Uterus (tissue), 4 donors: ENCODE results near the gene CACNB3. TPM values are rescaled to one million over a fixed set of nuclear protein-coding genes. Genes with fewer than 3 reads are reported as not detected.
A peak's percentile ranks its signal among the peaks of the same experiment; 100 is the strongest.

Experiments
- DNase-seq, 2 donors: peaks; one replicate each; pipeline ENCODE4 v3.0.0-alpha.2; 2019 to 2020
- H3K27ac ChIP-seq, 2 donors: fragments of 200-600 bp; sonication (generic); 1 replicate in 1 of 2; 2 replicates in 1 of 2; pipeline ENCODE4 v1.5.1; 2016 to 2018
- H3K27me3 ChIP-seq, 2 donors: fragments of 200-600 bp; sonication (generic); one replicate each; pipeline ENCODE4 v1.5.1; 2018 to 2019; ENCODE audit warnings: control low read depth in 1 of 2
- H3K36me3 ChIP-seq, 2 donors: fragments of 200-600 bp; sonication (generic); one replicate each; pipeline ENCODE4 v1.5.1; 2019; ENCODE audit warnings: control low read depth in 1 of 2
- H3K4me1 ChIP-seq, 2 donors: fragments of 200-600 bp; sonication (generic); one replicate each; pipeline ENCODE4 v1.5.1; 2018 to 2019; ENCODE audit warnings: control low read depth in 1 of 2
- H3K4me3 ChIP-seq, 2 donors: fragments of 200-600 bp; sonication (generic); 1 replicate in 1 of 2; 2 replicates in 1 of 2; pipeline ENCODE4 v1.5.1; 2018 to 2019; ENCODE audit warnings: mild to moderate bottlenecking in 1 of 2
- H3K9me3 ChIP-seq, 2 donors: fragments of 200-600 bp; sonication (generic); one replicate each; pipeline ENCODE4 v1.5.1; 2019; ENCODE audit warnings: control low read depth in 1 of 2
- POLR2A ChIP-seq, 2 donors: fragments of 450-650 bp; IDR thresholded peaks; one replicate each; pipeline ENCODE4 v1.6.1; 2016; ENCODE audit warnings: antibody characterized with exemption in 2 of 2, mild to moderate bottlenecking in 1 of 2, moderate library complexity in 1 of 2
- intact Hi-C: fragments of 100-400 bp; cut with DNase I; formaldehyde crosslinking; loops from one replicate; pipeline ENCODE4 v1.15.1; 2023; ENCODE audit warnings: low total_unique reads
- total RNA-seq, 4 donors: library from RNA; depleted of rRNA in 3 of 4; stranded (reverse); fragments of >200 nt in 3 of 4; gene quantifications; one replicate each; pipeline versions ENCODE4 v1.1.0 to v1.2.4, GENCODE V29; 2014 to 2023
- TF ChIP-seq, protein P1 (sequence below), 4 experiments: fragments of 200-600 bp in 2 of 4; fragments of 450-650 bp in 2 of 4; sonication (generic) in 2 of 4; IDR thresholded peaks; one replicate each; pipeline ENCODE4 v1.5.1; 2016 to 2019; ENCODE audit warnings: antibody characterized with exemption in 4 of 4, mild to moderate bottlenecking in 2 of 4, moderate library complexity in 1 of 4
- donor health status: DM: yes; HTN: yes; CAD: no.

The CACNB3 gene
- 10 to 100 TPM in 2 of 4 donors, 1 to 10 TPM in 2; 5.9 to 62.2 (median 22.7) TPM for total RNA-seq

DNA sequence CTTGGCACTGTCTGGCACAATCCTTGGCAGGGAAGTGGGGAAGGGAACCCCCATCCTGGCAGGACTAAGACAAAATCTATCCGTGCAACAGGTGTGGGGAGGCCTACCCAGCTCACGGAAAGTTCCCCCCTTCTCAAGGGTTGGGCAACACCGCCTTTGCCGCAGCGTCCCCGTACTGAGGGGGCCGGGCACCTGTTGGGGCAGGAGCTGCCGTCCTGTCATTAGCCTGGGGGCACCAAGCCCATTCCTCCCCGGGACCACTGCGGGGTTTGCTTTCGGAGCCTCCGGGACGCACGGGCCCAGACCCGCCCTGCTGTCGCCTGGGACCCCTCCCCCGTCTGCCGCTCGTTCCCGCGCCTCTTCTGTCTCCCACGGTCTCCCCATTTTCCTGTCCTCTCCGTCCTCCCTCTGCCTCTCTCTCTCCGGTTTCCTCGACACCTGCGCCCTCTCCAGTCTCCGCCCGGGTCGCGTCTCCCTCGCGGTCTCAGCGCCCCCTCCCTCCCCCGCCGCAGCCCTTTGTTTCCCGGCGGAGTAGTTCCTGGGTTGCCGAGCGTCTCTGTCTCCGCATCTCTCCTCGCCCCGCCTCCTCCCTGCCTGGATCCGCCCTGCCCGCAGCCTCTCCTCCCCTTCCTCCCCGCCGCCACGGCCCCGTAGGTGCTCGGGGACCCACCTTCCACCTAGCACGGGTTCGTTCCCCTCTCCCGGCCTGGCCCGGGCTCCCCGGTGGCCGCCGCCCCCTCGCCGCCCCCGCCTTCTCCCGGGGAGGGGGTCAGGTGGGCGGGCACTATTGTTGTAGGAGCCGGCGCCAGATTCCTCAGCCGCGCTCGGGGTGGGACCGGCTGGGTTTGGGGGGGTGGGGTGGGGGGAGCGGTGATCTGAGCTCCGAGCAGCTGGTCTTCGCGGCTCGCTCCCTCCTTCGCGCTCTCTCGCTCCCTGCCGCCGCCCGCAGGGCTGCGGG, at the start of gene CACNB3:
Gene CACNB3, plus strand, starts transcription at position 624 of the 958 bp plus-strand sequence. CDS start 434 bp downstream, outside the sequence.
- intact Hi-C loops = no loop called here
- H3K36me3 ChIP-seq = no peaks in the 10 kb centered on the region
- H3K27me3 ChIP-seq = no peaks in the 10 kb centered on the region
- peak in 1 of 2 donors; percentile 38 for TF ChIP-seq POLR2A (IDR thresholded peaks at IDR 0.05)
- TF ChIP-seq, protein P1, sequence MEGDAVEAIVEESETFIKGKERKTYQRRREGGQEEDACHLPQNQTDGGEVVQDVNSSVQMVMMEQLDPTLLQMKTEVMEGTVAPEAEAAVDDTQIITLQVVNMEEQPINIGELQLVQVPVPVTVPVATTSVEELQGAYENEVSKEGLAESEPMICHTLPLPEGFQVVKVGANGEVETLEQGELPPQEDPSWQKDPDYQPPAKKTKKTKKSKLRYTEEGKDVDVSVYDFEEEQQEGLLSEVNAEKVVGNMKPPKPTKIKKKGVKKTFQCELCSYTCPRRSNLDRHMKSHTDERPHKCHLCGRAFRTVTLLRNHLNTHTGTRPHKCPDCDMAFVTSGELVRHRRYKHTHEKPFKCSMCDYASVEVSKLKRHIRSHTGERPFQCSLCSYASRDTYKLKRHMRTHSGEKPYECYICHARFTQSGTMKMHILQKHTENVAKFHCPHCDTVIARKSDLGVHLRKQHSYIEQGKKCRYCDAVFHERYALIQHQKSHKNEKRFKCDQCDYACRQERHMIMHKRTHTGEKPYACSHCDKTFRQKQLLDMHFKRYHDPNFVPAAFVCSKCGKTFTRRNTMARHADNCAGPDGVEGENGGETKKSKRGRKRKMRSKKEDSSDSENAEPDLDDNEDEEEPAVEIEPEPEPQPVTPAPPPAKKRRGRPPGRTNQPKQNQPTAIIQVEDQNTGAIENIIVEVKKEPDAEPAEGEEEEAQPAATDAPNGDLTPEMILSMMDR (IDR thresholded peaks at IDR 0.05) = no peak
- H3K4me1 ChIP-seq = peaks cover 0 to 7% of the 10 kb centered on the region in 2 donors
- peak within 1 kb of the TSS; percentile 62 to 74 for H3K4me3 ChIP-seq
- peak within 1 kb of the TSS; percentile 78 to 84 for H3K27ac ChIP-seq
- DNase-seq = peak; percentile 77 to 84
- no peaks in the 10 kb centered on the region for H3K9me3 ChIP-seq

DNA sequence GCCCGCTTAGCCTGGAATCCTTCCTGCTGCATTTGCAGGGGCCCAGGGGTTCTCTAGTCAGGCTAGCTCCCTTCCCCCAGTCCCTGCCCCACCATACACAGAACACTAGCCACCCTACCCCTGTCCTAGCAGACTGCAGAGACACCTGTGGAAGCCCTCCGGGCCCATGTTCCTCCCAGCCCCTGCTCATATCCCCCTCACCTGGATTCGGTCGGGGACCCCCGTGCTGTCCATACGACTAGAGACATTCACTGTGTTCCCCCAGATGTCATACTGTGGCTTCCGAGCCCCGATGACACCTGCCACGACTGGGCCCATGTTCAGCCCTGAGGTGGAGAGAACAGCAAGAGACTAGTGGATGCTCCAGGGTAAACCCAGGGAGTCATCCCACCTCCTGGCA, 49.6 kb upstream of the CACNB3 start:
- no peaks in the 10 kb centered on the region for H3K36me3 ChIP-seq
- H3K27me3 ChIP-seq = no peaks in the 10 kb centered on the region
- no peaks in the 10 kb centered on the region for H3K9me3 ChIP-seq
- no peak overlapping the region for H3K4me3 ChIP-seq
- no peaks in the 10 kb centered on the region for H3K4me1 ChIP-seq
- intact Hi-C loops = no loop called here
- TF ChIP-seq, protein P1 (IDR thresholded peaks at IDR 0.05) = no peak
- no peak for TF ChIP-seq POLR2A (IDR thresholded peaks at IDR 0.05)
- no peak overlapping the region for H3K27ac ChIP-seq
- no peak for DNase-seq

DNA sequence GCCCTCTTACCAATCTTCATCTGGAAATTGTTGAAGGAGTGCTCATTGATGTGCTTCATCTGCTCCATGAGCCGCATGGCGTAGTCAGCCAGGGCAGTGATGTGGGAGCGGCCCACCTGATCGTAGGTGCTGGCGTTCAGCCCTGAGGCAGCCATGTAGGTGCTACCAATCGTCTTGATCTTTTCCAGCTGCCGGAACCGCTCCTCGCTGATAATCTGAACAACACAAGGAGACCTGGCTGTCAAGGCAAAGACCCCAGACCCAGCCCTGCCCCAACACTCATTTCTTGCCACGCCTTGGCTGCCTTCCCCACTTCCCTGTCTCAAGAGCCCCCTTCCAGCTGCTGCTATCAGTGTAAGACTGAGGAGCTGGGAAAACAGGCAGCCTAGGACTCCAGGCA, 47.5 kb upstream of the CACNB3 start:
- H3K9me3 ChIP-seq = no peaks in the 10 kb centered on the region
- H3K4me3 ChIP-seq = no peak overlapping the region
- no peaks in the 10 kb centered on the region for H3K36me3 ChIP-seq
- H3K4me1 ChIP-seq = no peaks in the 10 kb centered on the region
- no peaks in the 10 kb centered on the region for H3K27me3 ChIP-seq
- no peak for DNase-seq
- no peak overlapping the region for H3K27ac ChIP-seq
- intact Hi-C loops = no loop called here
- no peak for TF ChIP-seq POLR2A (IDR thresholded peaks at IDR 0.05)
- TF ChIP-seq, protein P1 (IDR thresholded peaks at IDR 0.05) = no peak

DNA sequence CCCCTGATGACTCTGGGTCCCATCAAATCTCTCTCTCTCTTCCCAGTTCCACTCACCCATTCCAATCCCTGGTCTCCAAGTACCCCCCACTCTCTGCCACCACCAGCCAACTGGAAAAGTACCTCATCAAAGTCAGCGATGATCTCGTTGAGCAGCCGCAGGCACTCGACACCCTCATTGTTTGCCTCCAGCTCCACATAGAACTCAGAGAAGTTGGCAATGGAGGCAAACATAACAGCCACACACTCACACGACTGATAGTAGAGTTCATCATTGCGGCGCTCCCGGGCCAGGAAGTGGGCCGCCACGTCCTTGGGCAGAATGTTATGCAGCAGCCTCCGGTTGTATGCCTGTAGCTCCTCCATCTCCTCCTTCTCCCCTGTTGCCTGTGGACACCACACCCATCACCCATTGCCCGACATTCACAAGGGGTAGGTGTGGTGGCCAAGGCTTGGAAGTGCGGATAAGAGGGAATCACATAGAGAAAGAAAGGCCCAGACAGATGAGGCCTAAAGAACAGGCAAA, 46.6 kb upstream of the CACNB3 start:
- Histone ChIP-seq H3K36me3 (no peaks in the 10 kb centered on the region), H3K4me1 (no peaks in the 10 kb centered on the region), H3K9me3 (no peaks in the 10 kb centered on the region), H3K4me3 (no peak overlapping the region), H3K27ac (no peak overlapping the region), H3K27me3 (no peaks in the 10 kb centered on the region)
- intact Hi-C loops = no loop called here
- TF ChIP-seq POLR2A (IDR thresholded peaks at IDR 0.05) = no peak
- TF ChIP-seq, protein P1 (IDR thresholded peaks at IDR 0.05) = no peak
- DNase-seq = no peak

DNA sequence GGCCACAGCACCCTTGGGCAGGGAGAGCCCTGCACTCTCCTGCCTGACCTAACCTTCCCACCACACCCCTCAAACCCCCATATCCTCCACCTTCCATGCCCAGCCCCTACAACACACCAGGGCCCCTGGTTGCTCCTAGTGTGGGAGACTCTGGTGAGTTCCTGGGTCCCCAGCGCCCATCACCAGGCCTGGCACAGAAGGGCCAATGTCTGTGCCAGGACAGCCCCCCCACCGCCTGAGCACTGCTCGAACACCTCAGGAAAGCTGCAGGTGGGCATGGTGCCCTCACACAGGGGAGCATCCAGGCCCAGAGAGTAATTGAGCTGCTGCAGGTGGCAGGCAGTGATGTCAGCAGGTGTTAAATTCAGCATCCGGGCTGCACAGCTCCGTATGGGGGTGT, 44.6 kb upstream of the CACNB3 start:
- no peak for DNase-seq
- Histone ChIP-seq H3K4me1 (no peaks in the 10 kb centered on the region), H3K4me3 (no peak overlapping the region), H3K27me3 (no peaks in the 10 kb centered on the region), H3K9me3 (no peaks in the 10 kb centered on the region), H3K27ac (no peak overlapping the region), H3K36me3 (no peaks in the 10 kb centered on the region)
- intact Hi-C loops = no loop called here
- TF ChIP-seq, protein P1 (IDR thresholded peaks at IDR 0.05) = no peak
- no peak for TF ChIP-seq POLR2A (IDR thresholded peaks at IDR 0.05)
